GM19035 (cell line): ENCODE measurements around the gene DRD3.

Experiments
- ATAC-seq: cut with Tn5 transposase; IDR thresholded peaks from one replicate; pipeline ENCODE4 v1.9.1; 2021; ENCODE audit not compliant: unreplicated experiment

Gene DRD3

GRCh38 chr3:114178770-114179368 is at the start of gene DRD3:
DRD3 (minus strand) TSS chr3:114179052; CDS start chr3:114171992, 7,060 bp downstream.
- ATAC-seq: no peak

GRCh38 chr3:114227076-114227475 is 48.2 kb upstream of the DRD3 start:
- ATAC-seq: no peak

- no peak for ATAC-seq
Measured at GRCh38 chr3:114226313-114226712, 47.5 kb upstream of the DRD3 start.

- ATAC-seq: peak; percentile 67
Measured at GRCh38 chr3:114223143-114223542, 44.3 kb upstream of the DRD3 start.

GRCh38 chr3:114221881-114222264 is 43.0 kb upstream of the DRD3 start:
- no peak for ATAC-seq

- ATAC-seq: peak; percentile 39
Measured at GRCh38 chr3:114221165-114221880, 42.5 kb upstream of the DRD3 start.

GRCh38 chr3:114219741-114220140 is 40.9 kb upstream of the DRD3 start:
- no peak for ATAC-seq

- ATAC-seq: no peak
Measured at GRCh38 chr3:114218578-114219185, 39.8 kb upstream of the DRD3 start.

GRCh38 chr3:114218006-114218405 is 39.2 kb upstream of the DRD3 start:
- ATAC-seq: no peak

GRCh38 chr3:114217266-114217665 is 38.4 kb upstream of the DRD3 start:
- ATAC-seq: no peak

- no peak for ATAC-seq
Measured at GRCh38 chr3:114216186-114216970, 37.5 kb upstream of the DRD3 start.

- no peak for ATAC-seq
Measured at GRCh38 chr3:114214542-114215341, 35.9 kb upstream of the DRD3 start.

- peak; percentile 86 for ATAC-seq
Measured at GRCh38 chr3:114213627-114214541, 35.0 kb upstream of the DRD3 start.

GRCh38 chr3:114213292-114213626 is 34.4 kb upstream of the DRD3 start:
- peak; percentile 9 for ATAC-seq

GRCh38 chr3:114212646-114213045 is 33.8 kb upstream of the DRD3 start:
- no peak for ATAC-seq

- ATAC-seq: no peak
Measured at GRCh38 chr3:114207768-114208167, 28.9 kb upstream of the DRD3 start.

- ATAC-seq: no peak
Measured at GRCh38 chr3:114206342-114206741, 27.5 kb upstream of the DRD3 start.

- no peak for ATAC-seq
Measured at GRCh38 chr3:114205541-114205940, 26.7 kb upstream of the DRD3 start.

- ATAC-seq: no peak
Measured at GRCh38 chr3:114194750-114195149, 15.9 kb upstream of the DRD3 start.

- ATAC-seq: no peak
Measured at GRCh38 chr3:114192136-114192535, 13.3 kb upstream of the DRD3 start.
